Peyer's patch (tissue), 4 donors: ENCODE measurements around the gene CDC123. TPM values are rescaled to one million over a fixed set of nuclear protein-coding genes. Genes with fewer than 3 reads are reported as not detected.
A peak's percentile ranks its signal among the peaks of the same experiment; 100 is the strongest.

Experiments
- DNase-seq, 3 donors: peaks; one replicate each; pipeline ENCODE4 v3.0.0-alpha.2; 2017 to 2019
- H3K27ac ChIP-seq, 4 donors: fragments of 200-600 bp; sonication (generic); one replicate each; pipeline ENCODE4 v1.5.1; 2016 to 2019
- H3K27me3 ChIP-seq, 2 donors: fragments of 200-600 bp; sonication (generic); one replicate each; pipeline ENCODE4 v1.5.1; 2019
- H3K36me3 ChIP-seq, 3 donors: fragments of 200-600 bp; sonication (generic); one replicate each; pipeline ENCODE4 v1.5.1; 2016 to 2019
- H3K4me1 ChIP-seq, 4 donors: fragments of 200-600 bp; sonication (generic); one replicate each; pipeline ENCODE4 v1.5.1; 2016 to 2019
- H3K4me3 ChIP-seq, 4 donors: fragments of 200-600 bp; sonication (generic); 1 replicate in 3 of 4; 2 replicates in 1 of 4; pipeline ENCODE4 v1.5.1; 2016 to 2019; ENCODE audit warnings: mild to moderate bottlenecking in 1 of 4
- H3K9me3 ChIP-seq, 4 donors: fragments of 200-600 bp; sonication (generic); one replicate each; pipeline ENCODE4 v1.5.1; 2016 to 2019; ENCODE audit warnings: mild to moderate bottlenecking in 1 of 4
- CTCF ChIP-seq, 6 experiments: fragments of 450-650 bp in 4 of 6; fragments of 200-600 bp in 2 of 6; sonication (generic) in 1 of 6; IDR thresholded peaks; one replicate each; pipeline ENCODE4 v1.5.1; 2017 to 2019; ENCODE audit warnings: antibody characterized with exemption in 6 of 6, mild to moderate bottlenecking in 3 of 6, moderate library complexity in 1 of 6
- POLR2A ChIP-seq, 2 donors: fragments of 450-650 bp; IDR thresholded peaks; one replicate each; pipeline ENCODE4 v1.5.1; 2017; ENCODE audit warnings: antibody characterized with exemption in 2 of 2, mild to moderate bottlenecking in 2 of 2, moderate library complexity in 2 of 2
- total RNA-seq, 4 donors: library from RNA; depleted of rRNA; stranded (reverse); fragments of >200 nt; gene quantifications; one replicate each; pipeline ENCODE4 v1.1.0, GENCODE V29; 2016

CDC123 gene
- total RNA-seq, 4 donors from 2014 or later, result 52.0 to 77.4 (median 62.0) TPM

DNA sequence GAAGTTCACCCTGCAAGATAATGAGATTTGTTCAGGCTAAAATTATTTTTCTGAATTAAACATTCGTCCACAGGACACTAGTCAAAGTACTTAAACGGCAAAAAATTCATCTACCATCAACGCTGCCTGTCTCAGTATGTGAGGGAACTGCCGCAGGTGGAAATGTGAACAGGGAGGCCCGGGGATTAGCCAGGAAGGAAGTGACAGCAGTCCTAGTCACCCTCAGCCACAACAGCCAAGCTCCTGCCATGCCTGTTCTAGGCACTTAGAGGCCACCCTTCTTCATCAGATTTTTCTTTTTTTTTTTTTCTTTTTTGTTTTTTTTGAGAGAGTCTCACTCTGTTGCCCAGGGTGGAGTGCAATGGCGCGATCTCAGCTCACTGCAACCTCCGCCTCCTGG lies 9.7 kb upstream of the CDC123 start:
- peaks cover 0 to 4% (median 0%) of the 10 kb centered on the region in 4 donors for H3K4me1 ChIP-seq
- H3K27ac ChIP-seq, result no peak overlapping the region
- no peaks in the 10 kb centered on the region for H3K9me3 ChIP-seq
- no peaks in the 10 kb centered on the region for H3K27me3 ChIP-seq
- no peak overlapping the region for H3K4me3 ChIP-seq
- peaks cover 0 to 38% (median 0%) of the 10 kb centered on the region in 3 donors for H3K36me3 ChIP-seq
- DNase-seq, result no peak
- TF ChIP-seq CTCF (IDR thresholded peaks at IDR 0.05) (no peak), POLR2A (IDR thresholded peaks at IDR 0.05) (no peak)

DNA sequence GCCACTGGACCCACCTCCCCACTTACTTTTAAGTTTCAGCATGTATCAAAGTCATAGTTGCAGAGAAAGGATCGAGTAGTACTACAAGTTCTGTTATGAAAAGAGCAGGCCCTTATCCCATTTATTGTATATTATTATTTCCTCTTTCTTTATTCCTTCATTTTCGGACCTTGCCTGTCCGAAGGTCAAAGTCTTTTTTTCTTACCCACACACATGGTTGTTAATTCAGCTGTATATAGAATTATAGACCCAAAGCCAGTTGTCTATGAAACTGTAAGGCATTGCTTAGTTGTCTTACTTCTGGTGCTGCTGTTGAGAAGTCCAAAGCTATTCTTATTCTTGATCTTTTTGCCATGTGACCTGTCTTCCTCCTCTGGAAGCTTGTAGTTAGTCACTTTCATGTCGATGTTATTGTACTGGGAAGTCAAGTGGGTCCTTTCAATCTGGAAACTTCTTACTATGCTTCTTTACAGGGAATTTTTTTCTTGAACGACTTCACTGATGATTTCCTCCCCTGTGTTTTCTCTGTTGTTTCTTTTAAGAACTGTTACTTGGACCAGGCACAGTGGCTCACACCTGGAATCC lies 8.6 kb upstream of the CDC123 start:
- TF ChIP-seq POLR2A (IDR thresholded peaks at IDR 0.05) (no peak), CTCF (IDR thresholded peaks at IDR 0.05) (no peak)
- no peak for DNase-seq

DNA sequence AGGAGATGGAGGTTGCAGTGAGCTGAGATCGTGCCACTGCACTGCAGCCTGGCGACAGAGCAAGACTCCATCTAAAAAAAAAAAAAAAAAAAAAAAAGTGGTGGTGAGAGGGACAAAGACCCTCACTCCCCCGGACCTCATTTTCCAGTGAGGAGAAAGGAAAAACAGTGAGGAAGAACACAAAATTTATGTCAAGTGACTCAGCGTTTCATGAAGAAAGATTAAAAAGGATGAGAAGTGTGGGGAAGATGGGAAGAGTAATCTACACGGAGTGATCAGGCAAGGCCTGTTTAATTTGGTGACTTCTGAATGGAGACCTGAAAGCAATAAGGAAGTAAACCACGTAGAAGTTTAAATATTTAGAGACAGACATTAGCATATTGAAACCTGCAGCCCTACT lies 7.3 kb upstream of the CDC123 start:
- TF ChIP-seq POLR2A (IDR thresholded peaks at IDR 0.05) (no peak), CTCF (IDR thresholded peaks at IDR 0.05) (no peak)
- H3K36me3 ChIP-seq, result peaks cover 0 to 24% (median 0%) of the 10 kb centered on the region in 3 donors
- H3K27me3 ChIP-seq, result no peaks in the 10 kb centered on the region
- no peak overlapping the region for H3K27ac ChIP-seq
- no peak overlapping the region for H3K4me3 ChIP-seq
- H3K9me3 ChIP-seq, result no peaks in the 10 kb centered on the region
- no peak for DNase-seq
- peaks cover 0 to 5% (median 0%) of the 10 kb centered on the region in 4 donors for H3K4me1 ChIP-seq

More for the DNA sequence above, 8.6 kb upstream of the CDC123 start:
- Histone ChIP-seq H3K4me1 (peaks cover 0 to 4% (median 0%) of the 10 kb centered on the region in 4 donors), H3K27me3 (no peaks in the 10 kb centered on the region), H3K36me3 (peaks cover 0 to 34% (median 0%) of the 10 kb centered on the region in 3 donors), H3K4me3 (no peak overlapping the region), H3K27ac (peak overlapping the region in 1 of 4 donors; percentile 23), H3K9me3 (no peaks in the 10 kb centered on the region)

DNA sequence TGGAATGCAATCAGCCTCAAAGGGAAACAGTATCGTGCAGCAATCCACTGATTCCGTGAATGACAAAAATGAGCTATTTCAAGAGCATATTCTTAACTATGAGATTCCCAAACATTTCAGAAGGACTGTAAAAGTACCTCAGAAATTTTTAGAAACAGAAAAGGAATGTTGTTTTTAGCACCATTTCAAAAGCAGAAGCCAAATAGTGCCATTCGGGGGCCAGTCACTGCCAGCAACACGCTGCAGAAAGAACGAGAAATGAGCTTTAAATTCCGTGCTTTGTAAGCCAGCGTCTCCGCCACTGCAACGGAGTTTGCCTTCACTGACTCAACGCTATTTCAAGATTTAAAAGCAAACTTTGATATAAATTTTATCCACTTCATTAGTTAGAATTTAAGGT lies 6.6 kb upstream of the CDC123 start:
- DNase-seq, result no peak
- Histone ChIP-seq H3K4me3 (no peak overlapping the region), H3K27me3 (no peaks in the 10 kb centered on the region), H3K9me3 (no peaks in the 10 kb centered on the region), H3K27ac (no peak overlapping the region), H3K36me3 (peaks cover 0 to 19% (median 0%) of the 10 kb centered on the region in 3 donors), H3K4me1 (peaks cover 0 to 13% (median 3%) of the 10 kb centered on the region in 4 donors)
- TF ChIP-seq CTCF (IDR thresholded peaks at IDR 0.05), result no peak
- TF ChIP-seq POLR2A (IDR thresholded peaks at IDR 0.05), result no peak

DNA sequence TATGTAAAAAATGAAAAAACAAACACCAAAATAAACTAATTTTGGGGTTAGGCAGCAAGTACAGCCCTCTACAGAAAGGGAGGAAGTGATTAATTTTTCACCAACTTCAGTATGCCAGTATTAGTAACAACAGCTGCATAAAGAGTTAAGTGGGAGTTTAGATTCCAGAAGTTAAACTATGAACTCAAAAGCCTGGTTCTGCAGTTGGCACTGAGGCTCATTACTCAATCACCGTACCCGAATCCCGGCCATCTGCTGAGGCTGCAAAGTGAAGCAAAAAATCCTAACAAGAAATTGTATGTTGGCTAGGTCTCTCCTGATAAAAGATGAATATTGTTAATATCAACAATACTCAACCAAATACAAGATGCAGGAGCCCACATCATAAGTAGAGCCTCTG lies 4.3 kb upstream of the CDC123 start:
- no peak overlapping the region for H3K27ac ChIP-seq

More for the DNA sequence above, 4.3 kb upstream of the CDC123 start:
- Histone ChIP-seq H3K9me3 (no peaks in the 10 kb centered on the region), H3K4me1 (peaks cover 0 to 17% (median 4%) of the 10 kb centered on the region in 4 donors), H3K4me3 (no peak overlapping the region), H3K36me3 (no peaks in the 10 kb centered on the region), H3K27me3 (no peaks in the 10 kb centered on the region)
- TF ChIP-seq CTCF (IDR thresholded peaks at IDR 0.05), result no peak
- no peak for TF ChIP-seq POLR2A (IDR thresholded peaks at IDR 0.05)
- no peak for DNase-seq
